NCI-H1092 (cell line): ENCODE data around the gene ZNF142.
A peak's percentile ranks its signal among the peaks of the same experiment; 100 is the strongest.

Experiments
- DNase-seq: peaks from one replicate; lab custom pipeline; 2025; lab: John Stamatoyannopoulos, UW

ZNF142 gene

GRCh38 chr2:218659258-218659987 is at the start of gene ZNF142, which contains the start of gene BCS1L:
TSS of gene ZNF142 (minus strand) at chr2:218659623. CDS start at chr2:218656429, 3,194 bp downstream.
TSS of gene BCS1L (plus strand) at chr2:218659683. CDS start at chr2:218660988, 1,305 bp downstream.
- peak; percentile 82 for DNase-seq

- DNase-seq: no peak
Measured at GRCh38 chr2:218708086-218708485, 48.7 kb upstream of the ZNF142 start.

GRCh38 chr2:218703341-218703740 is 43.9 kb upstream of the ZNF142 start:
- DNase-seq: no peak

- DNase-seq: no peak
Measured at GRCh38 chr2:218701806-218702205, 42.4 kb upstream of the ZNF142 start.

GRCh38 chr2:218698885-218699284 is 39.5 kb upstream of the ZNF142 start:
- DNase-seq: no peak

- no peak for DNase-seq
Measured at GRCh38 chr2:218694405-218695145, 35.2 kb upstream of the ZNF142 start.

- no peak for DNase-seq
Measured at GRCh38 chr2:218691234-218691633, 31.8 kb upstream of the ZNF142 start.

- peak; percentile 1 for DNase-seq
Measured at GRCh38 chr2:218687400-218688060, 28.1 kb upstream of the ZNF142 start.

- DNase-seq: no peak
Measured at GRCh38 chr2:218680061-218680460, 20.6 kb upstream of the ZNF142 start.

- DNase-seq: no peak
Measured at GRCh38 chr2:218679119-218679518, 19.7 kb upstream of the ZNF142 start.

GRCh38 chr2:218671654-218672566 is 12.5 kb upstream of the ZNF142 start, which contains the start of the genes RNF25 and STK36:
TSS of gene RNF25 (minus strand) at chr2:218672002. CDS start at chr2:218671970, 32 bp downstream.
TSS of gene STK36 (plus strand) at chr2:218672086. CDS start at chr2:218672830, 744 bp downstream.
- peak; percentile 71 for DNase-seq

GRCh38 chr2:218671097-218671653 is 11.8 kb upstream of the ZNF142 start:
- no peak for DNase-seq

GRCh38 chr2:218664653-218665052 is 5.2 kb upstream of the ZNF142 start:
- no peak for DNase-seq

- DNase-seq: no peak
Measured at GRCh38 chr2:218663901-218664300, 4.5 kb upstream of the ZNF142 start.

GRCh38 chr2:218662827-218663226 is 3.4 kb upstream of the ZNF142 start:
- no peak for DNase-seq

- no peak for DNase-seq
Measured at GRCh38 chr2:218662377-218662776, 3.0 kb upstream of the ZNF142 start.

- DNase-seq: no peak
Measured at GRCh38 chr2:218659988-218660358, 550 bp upstream of the ZNF142 start.

GRCh38 chr2:218658671-218659257 is 659 bp downstream of the ZNF142 start:
- DNase-seq: no peak

GRCh38 chr2:218655751-218656150 is 3.7 kb downstream of the ZNF142 start:
- DNase-seq: no peak

- no peak for DNase-seq
Measured at GRCh38 chr2:218648787-218649100, 10.7 kb downstream of the ZNF142 start.
